Caco-2 (cell line): ENCODE measurements around the gene EPOP. TPM values are rescaled to one million over a fixed set of nuclear protein-coding genes. Genes with fewer than 3 reads are reported as not detected.

ENCODE experiments used
- Bru-seq: library from RNA; stranded (reverse); fragments of 400-500 nt; gene quantifications from one replicate; lab custom pipeline; 2021; lab: Mats Ljungman, UMichigan
- BruChase-seq, 2 experiments: library from RNA; stranded (reverse); fragments of 400-500 nt; gene quantifications; one replicate each; lab custom pipeline; 2021; lab: Mats Ljungman, UMichigan
- BruUV-seq: library from RNA; stranded (reverse); fragments of 400-500 nt; replicated peaks from 2 replicates; lab custom pipeline; 2021; lab: Mats Ljungman, UMichigan
- CTCF ChIA-PET: fragments of 300-600 bp; sonication (Branson Sonifier 250); formaldehyde crosslinking; loops from one replicate; lab custom pipeline; 2022; ENCODE audit warnings: antibody characterized with exemption; lab: Charles Lee
- POLR2A ChIA-PET: fragments of 300-600 bp; sonication (Branson Sonifier 250); formaldehyde crosslinking; loops from one replicate; lab custom pipeline; 2022; ENCODE audit warnings: antibody characterized with exemption; lab: Charles Lee
- DNase-seq, 2 experiments: peaks; one replicate each; pipeline versions ENCODE4 v3.0.0 to v3.0.0-alpha.2; 2020 to 2022
- H3K27me3 ChIP-seq: replicated peaks from 2 replicates; pipeline ENCODE4 v1.6.0; 2011; ENCODE audit warnings: low read length; ENCODE audit not compliant: control insufficient read depth, insufficient read depth
- H3K36me3 ChIP-seq: 2 replicates; pipeline ENCODE4 v1.5.1; 2011; ENCODE audit warnings: low read length; ENCODE audit not compliant: control insufficient read depth, insufficient read depth
- H3K4me1 ChIP-seq: fragments of 250-450 bp; sonication (Bioruptor Pico); 2 replicates; pipeline ENCODE4 v1.5.1; 2020; ENCODE audit warnings: mild to moderate bottlenecking
- H3K4me3 ChIP-seq: 2 replicates; pipeline ENCODE4 v1.5.1; 2011; ENCODE audit warnings: low read depth, mild to moderate bottlenecking, control low read depth, low read length
- H3K9me3 ChIP-seq: fragments of 250-450 bp; sonication (Bioruptor Pico); 2 replicates; pipeline ENCODE4 v1.5.1; 2020; ENCODE audit warnings: mild to moderate bottlenecking, moderate library complexity
- H3K27ac Mint-ChIP-seq: one replicate; pipeline ENCODE4 v1.8.0; 2022; ENCODE audit warnings: mixed read lengths; ENCODE audit not compliant: unreplicated experiment
- H3K27me3 Mint-ChIP-seq: one replicate; pipeline ENCODE4 v1.8.0; 2022; ENCODE audit warnings: mixed read lengths; ENCODE audit not compliant: insufficient read depth, unreplicated experiment
- H3K36me3 Mint-ChIP-seq: one replicate; pipeline ENCODE4 v1.8.0; 2022; ENCODE audit warnings: mild to moderate bottlenecking, mixed read lengths; ENCODE audit not compliant: insufficient read depth, unreplicated experiment
- H3K4me1 Mint-ChIP-seq: one replicate; pipeline ENCODE4 v1.8.0; 2022; ENCODE audit warnings: low read depth, mixed read lengths; ENCODE audit not compliant: unreplicated experiment
- H3K4me3 Mint-ChIP-seq: one replicate; pipeline ENCODE4 v1.8.0; 2022; ENCODE audit warnings: mild to moderate bottlenecking, moderate library complexity, mixed read lengths; ENCODE audit not compliant: unreplicated experiment
- H3K9me3 Mint-ChIP-seq: one replicate; pipeline ENCODE4 v1.8.0; 2022; ENCODE audit warnings: mixed read lengths; ENCODE audit not compliant: unreplicated experiment
- intact Hi-C: fragments of 100-400 bp; cut with micrococcal nuclease; formaldehyde crosslinking; loops from one replicate; pipeline ENCODE4 v1.10.0; 2022; ENCODE audit not compliant: unreplicated experiment
- long read RNA-seq: library from polyadenylated mRNA; stranded (forward); transcript quantifications from one replicate; pipeline ENCODE4 v2.0.0, GENCODE V29; 2022
- total RNA-seq: library from RNA; stranded (reverse); gene quantifications from 2 replicates; pipeline ENCODE4 v1.2.3, GENCODE V29; 2022
- TF ChIP-seq, protein P1 (sequence below), 2 experiments: fragments of 200-600 bp in 1 of 2; IDR thresholded peaks; 1 replicate in 1 of 2; 2 replicates in 1 of 2; pipeline versions ENCODE4 v1.5.1 to v1.8.0; 2011 to 2022; ENCODE audit warnings: antibody characterized with exemption in 1 of 2, control low read depth in 1 of 2, inconsistent platforms in 1 of 2, low read depth in 1 of 2, low read length in 1 of 2, mild to moderate bottlenecking in 1 of 2, moderate library complexity in 1 of 2; ENCODE audit not compliant: insufficient read depth in 1 of 2, severe bottlenecking in 1 of 2, unreplicated experiment in 1 of 2

EPOP gene
- total RNA-seq (17.1 and 19.1 TPM in 2 replicates), Bru-seq, nascent RNA (percentile 64 among the genes with signal in this experiment), BruChase-seq, experiment 1, labeled RNA remaining after a 2-hour chase (percentile 93 among the genes with signal in this experiment), BruChase-seq, experiment 2, labeled RNA remaining after a 6-hour chase (percentile 81 among the genes with signal in this experiment)
- long read RNA-seq, transcript EPOP-201 (1 exons, 3,719 nt): major isoform, 12 of 12 reads
- long read RNA-seq, partial matches to known transcripts: 0 of 12 reads
- long read RNA-seq, other reads (novel, unspliced or antisense): 0 of 12 reads

DNA sequence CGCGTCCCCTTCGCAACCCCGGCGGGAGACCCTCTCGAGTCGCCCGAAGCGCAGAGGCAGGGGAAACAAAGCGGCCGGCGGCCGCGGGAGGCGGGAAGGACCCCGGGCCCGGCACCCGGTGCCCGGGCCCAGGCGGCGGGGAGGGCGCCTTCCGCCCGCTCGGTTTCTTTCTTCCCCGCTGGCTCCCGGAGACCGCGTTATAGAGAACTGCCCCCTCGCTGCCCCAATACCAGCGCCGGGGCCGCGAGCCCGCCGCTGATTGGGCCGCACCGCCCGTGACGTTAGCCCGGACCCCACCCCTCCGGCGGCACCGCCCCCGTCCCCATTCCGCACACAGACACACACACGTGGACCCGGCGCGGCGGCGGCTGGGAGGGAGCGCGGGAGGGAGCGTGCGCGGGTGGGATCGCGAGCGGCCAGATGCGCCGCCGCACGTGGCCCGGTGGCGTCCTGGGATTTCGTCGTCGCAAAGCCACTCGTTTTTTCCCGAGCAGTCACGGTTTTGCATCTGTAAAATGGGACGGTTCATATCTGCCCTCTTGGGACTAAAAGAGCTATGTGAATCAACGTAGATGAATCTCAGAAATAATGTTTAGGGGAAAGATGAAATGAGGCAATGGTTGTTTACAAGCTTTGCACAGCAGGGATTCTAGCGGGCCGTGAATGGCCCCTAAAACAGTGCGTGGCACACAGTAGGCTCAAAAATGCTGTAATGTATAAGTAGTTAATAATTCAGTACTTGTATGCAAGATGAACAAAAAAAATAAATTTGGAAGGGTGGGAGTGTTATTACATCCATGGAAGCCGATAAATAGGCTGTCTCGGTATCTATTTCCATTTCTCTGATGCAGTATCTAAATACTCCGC lies at the start of gene EPOP:
Gene EPOP, minus strand, starts transcription at position 209 of the 867 bp plus-strand sequence. CDS start 462 bp downstream, outside the sequence.
- H3K4me1 ChIP-seq: peaks cover 41% of the 10 kb centered on the region
- Mint-ChIP-seq H3K4me1 (peaks cover 25% of the 10 kb centered on the region), H3K4me3 (peak within 1 kb of the TSS; percentile 71), H3K36me3 (peaks cover 11% of the 10 kb centered on the region), H3K27me3 (no peaks in the 10 kb centered on the region), H3K27ac (peak within 1 kb of the TSS; percentile 98), H3K9me3 (no peaks in the 10 kb centered on the region)
- no peaks in the 10 kb centered on the region for H3K27me3 ChIP-seq
- CTCF ChIA-PET: interaction anchor here (0.6 to 2.8 kb wide), 4 partner anchors 16 to 117 kb away, joined by 3 to 19 read pairs (median 4); no protein-coding TSS in a partner anchor
- H3K9me3 ChIP-seq: no peaks in the 10 kb centered on the region
- peak within 1 kb of the TSS; percentile 90 for H3K4me3 ChIP-seq
- DNase-seq: peak; percentile 93 to 96
- H3K36me3 ChIP-seq: no peaks in the 10 kb centered on the region
- BruUV-seq: TSS peak; percentile 96
- intact Hi-C loops: no loop called here
- TF ChIP-seq, protein P1, sequence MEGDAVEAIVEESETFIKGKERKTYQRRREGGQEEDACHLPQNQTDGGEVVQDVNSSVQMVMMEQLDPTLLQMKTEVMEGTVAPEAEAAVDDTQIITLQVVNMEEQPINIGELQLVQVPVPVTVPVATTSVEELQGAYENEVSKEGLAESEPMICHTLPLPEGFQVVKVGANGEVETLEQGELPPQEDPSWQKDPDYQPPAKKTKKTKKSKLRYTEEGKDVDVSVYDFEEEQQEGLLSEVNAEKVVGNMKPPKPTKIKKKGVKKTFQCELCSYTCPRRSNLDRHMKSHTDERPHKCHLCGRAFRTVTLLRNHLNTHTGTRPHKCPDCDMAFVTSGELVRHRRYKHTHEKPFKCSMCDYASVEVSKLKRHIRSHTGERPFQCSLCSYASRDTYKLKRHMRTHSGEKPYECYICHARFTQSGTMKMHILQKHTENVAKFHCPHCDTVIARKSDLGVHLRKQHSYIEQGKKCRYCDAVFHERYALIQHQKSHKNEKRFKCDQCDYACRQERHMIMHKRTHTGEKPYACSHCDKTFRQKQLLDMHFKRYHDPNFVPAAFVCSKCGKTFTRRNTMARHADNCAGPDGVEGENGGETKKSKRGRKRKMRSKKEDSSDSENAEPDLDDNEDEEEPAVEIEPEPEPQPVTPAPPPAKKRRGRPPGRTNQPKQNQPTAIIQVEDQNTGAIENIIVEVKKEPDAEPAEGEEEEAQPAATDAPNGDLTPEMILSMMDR (IDR thresholded peaks at IDR 0.05; ENCODE audit: insufficient read depth in 1 of 2, low read depth in 1 of 2, low read length in 1 of 2, severe bottlenecking in 1 of 2, unreplicated experiment in 1 of 2): no peak
- POLR2A ChIA-PET: interaction anchor here (0.5 to 0.7 kb wide), 2 partner anchors 18 to 161 kb away, joined by 6 to 7 read pairs; no protein-coding TSS in a partner anchor

GRCh38 chr17:38721802-38722201 lies 47.0 kb upstream of the EPOP start:
- H3K9me3 ChIP-seq: no peaks in the 10 kb centered on the region
- no peaks in the 10 kb centered on the region for H3K27me3 ChIP-seq
- peaks cover 33% of the 10 kb centered on the region for H3K36me3 Mint-ChIP-seq
- TF ChIP-seq, protein P1 (IDR thresholded peaks at IDR 0.05; ENCODE audit: insufficient read depth in 1 of 2, low read depth in 1 of 2, low read length in 1 of 2, severe bottlenecking in 1 of 2, unreplicated experiment in 1 of 2): no peak
- no peak overlapping the region for H3K27ac Mint-ChIP-seq
- H3K4me1 ChIP-seq: peaks cover 7% of the 10 kb centered on the region; the same call in 1 of the 2 replicates
- peaks cover 10% of the 10 kb centered on the region for H3K36me3 ChIP-seq
- no peak for DNase-seq
- H3K4me1 Mint-ChIP-seq: peaks cover 23% of the 10 kb centered on the region
- H3K4me3 ChIP-seq: no peak overlapping the region
- intact Hi-C loops: no loop called here
- no peaks in the 10 kb centered on the region for H3K27me3 Mint-ChIP-seq
- ChIA-PET CTCF (no interaction called here), POLR2A (no interaction called here)
- H3K4me3 Mint-ChIP-seq: no peak overlapping the region
- no peaks in the 10 kb centered on the region for H3K9me3 Mint-ChIP-seq
- no TSS peak for BruUV-seq

GRCh38 chr17:38720941-38721340 lies 46.2 kb upstream of the EPOP start:
- Mint-ChIP-seq H3K27ac (no peak overlapping the region), H3K4me1 (peaks cover 20% of the 10 kb centered on the region), H3K9me3 (no peaks in the 10 kb centered on the region), H3K27me3 (no peaks in the 10 kb centered on the region), H3K36me3 (peaks cover 30% of the 10 kb centered on the region), H3K4me3 (no peak overlapping the region)
- DNase-seq: no peak
- no peaks in the 10 kb centered on the region for H3K27me3 ChIP-seq
- intact Hi-C loops: no loop called here
- peaks cover 10% of the 10 kb centered on the region for H3K36me3 ChIP-seq
- no peaks in the 10 kb centered on the region for H3K9me3 ChIP-seq
- TF ChIP-seq, protein P1 (IDR thresholded peaks at IDR 0.05; ENCODE audit: insufficient read depth in 1 of 2, low read depth in 1 of 2, low read length in 1 of 2, severe bottlenecking in 1 of 2, unreplicated experiment in 1 of 2): no peak
- H3K4me3 ChIP-seq: no peak overlapping the region
- no TSS peak for BruUV-seq
- H3K4me1 ChIP-seq: peaks cover 7% of the 10 kb centered on the region; the same call in 1 of the 2 replicates
- ChIA-PET POLR2A (no interaction called here), CTCF (no interaction called here)
